Measurements from ENCODE around the gene RABL6. TPM values are rescaled to one million over a fixed set of nuclear protein-coding genes. Genes with fewer than 3 reads are reported as not detected.
"Not testable (repeated sequence)": the region's sequence is repeated elsewhere in the genome, so short reads cannot be mapped to it uniquely, and the experiment has no call there.

RABL6 gene, protein sequence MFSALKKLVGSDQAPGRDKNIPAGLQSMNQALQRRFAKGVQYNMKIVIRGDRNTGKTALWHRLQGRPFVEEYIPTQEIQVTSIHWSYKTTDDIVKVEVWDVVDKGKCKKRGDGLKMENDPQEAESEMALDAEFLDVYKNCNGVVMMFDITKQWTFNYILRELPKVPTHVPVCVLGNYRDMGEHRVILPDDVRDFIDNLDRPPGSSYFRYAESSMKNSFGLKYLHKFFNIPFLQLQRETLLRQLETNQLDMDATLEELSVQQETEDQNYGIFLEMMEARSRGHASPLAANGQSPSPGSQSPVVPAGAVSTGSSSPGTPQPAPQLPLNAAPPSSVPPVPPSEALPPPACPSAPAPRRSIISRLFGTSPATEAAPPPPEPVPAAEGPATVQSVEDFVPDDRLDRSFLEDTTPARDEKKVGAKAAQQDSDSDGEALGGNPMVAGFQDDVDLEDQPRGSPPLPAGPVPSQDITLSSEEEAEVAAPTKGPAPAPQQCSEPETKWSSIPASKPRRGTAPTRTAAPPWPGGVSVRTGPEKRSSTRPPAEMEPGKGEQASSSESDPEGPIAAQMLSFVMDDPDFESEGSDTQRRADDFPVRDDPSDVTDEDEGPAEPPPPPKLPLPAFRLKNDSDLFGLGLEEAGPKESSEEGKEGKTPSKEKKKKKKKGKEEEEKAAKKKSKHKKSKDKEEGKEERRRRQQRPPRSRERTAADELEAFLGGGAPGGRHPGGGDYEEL
- total RNA-seq (2014; rRNA removed; shearing (Covaris generic)): 30.0 and 37.8 TPM in 2 replicates

DNA sequence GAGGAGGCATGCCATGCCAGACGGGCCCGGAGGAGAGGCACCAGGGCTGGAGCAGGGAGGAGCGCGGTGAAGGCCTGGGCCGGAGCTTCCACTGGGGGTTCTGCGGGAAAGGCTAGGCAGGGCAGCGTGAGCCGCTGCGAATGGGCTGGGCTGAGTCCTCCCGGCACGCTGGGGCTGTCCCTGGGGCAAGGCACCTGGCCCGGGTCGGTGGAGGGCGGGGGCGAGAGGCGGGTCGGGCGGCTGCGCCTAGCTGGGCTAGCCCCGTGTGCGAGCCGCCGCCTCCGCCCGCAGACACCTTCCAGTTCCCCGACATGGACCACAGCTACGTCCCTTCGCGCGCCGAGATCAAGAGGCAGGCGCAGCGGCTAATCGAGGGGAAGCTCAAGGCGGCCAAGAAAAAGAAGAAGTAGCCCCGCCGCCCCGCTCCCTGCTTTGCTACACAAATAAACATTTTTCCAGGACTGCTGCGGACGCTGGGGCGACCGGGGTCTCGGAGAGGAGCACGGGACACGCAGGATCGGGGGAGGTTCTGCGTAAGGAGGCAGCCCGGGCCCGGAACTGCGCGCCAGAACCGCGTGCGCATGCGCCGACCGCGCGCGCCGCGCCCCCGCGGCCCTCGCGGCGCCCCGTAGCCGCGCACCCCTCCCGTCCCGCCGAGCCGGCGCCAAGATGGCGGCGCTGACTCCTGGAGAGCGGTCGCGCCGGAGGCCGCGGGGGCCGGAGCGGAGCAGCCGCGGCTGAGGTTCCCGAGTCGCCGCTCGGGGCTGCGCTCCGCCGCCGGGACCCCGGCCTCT lies at the start of gene RABL6:
Gene RABL6, plus strand, starts transcription at position 668 of the 794 bp plus-strand sequence. CDS start 249 bp downstream, outside the sequence.
- peak; percentile 62 for DNase-seq (ENCODE audit: low read depth)

DNA sequence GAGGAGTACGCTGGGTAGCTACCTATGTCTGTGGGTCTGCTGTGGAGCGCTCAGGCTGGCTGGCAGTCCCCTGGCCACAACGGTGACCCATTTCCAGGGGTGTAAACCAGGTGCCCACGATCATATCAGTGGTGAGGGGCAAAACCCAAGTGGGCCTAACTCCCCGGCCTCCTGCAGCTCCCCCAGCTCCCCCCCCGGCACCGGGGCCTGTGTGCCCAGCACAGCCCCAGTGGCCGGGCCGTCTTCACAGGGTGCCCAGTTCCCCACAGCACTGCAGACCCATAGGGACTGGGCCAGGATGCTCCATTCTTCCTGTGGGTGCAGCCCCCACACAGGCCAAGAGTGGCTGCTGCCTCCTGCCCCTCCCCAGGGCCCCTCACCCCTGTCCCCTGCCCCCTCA lies 48.7 kb upstream of the RABL6 start:
- DNase-seq (ENCODE audit: low read depth): no peak

DNA sequence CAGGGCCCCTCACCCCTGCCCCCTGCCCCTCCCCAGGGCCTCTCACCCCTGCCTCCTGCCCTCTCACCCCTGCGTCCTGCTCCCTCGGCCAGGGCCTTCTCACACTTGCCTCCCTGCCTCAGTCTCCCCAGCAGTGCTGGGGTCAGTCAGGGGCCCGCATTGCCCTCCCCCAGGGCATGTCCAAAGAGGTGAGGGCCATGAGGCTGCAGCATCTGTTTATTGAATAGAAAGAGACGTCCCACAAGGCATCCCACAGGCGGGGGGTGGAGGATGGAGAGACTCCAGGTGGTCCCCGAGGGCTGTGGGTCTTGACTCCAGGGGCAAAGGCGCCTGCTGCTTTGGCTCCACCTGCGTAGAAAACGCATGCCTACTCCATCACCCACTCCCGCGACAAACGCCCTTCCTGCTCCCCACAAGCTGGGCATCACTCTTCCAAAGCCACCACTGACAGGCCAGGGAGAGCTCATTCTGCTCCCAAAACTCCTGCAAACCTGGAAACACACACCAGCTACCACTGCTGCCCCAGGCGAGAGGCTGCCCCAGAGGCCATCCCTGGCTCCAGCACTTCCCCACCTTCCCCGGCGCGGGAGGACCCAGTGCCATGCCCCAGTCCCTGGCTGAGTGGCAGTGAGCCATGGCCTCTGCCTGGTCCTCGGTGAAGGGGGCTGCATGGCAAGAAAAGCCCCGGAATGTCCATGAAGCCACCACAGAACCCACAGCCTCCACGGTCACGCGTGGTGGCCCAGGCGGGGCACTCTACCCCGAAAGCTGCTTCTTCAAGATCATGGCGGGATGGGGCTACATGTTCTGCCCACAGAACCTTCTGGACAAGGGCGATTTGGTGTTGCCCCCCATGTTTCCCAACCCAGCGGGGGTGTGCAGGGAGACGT lies 48.1 kb upstream of the RABL6 start:
- DNase-seq (ENCODE audit: low read depth): no peak

DNA sequence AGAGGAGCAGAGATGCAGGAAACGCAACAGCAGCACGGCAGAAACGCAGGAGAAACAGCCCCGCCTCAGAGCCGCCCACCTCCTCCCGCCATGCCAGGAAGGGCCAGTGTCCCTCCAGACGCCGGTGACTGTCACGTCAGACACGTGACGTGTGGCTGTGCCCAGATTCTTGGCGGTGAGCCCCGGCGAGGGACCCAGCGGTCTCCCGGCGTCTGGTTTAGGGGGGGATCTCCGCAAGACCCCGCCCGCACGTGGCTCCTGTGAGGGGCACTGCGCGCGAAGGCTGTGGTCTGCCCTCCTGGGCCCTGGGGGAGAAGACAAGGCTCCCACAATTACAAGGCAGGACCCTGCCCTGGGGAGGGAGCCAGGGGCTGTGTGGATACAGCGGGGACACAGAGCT lies 47.3 kb upstream of the RABL6 start:
- DNase-seq (ENCODE audit: low read depth): no peak

DNA sequence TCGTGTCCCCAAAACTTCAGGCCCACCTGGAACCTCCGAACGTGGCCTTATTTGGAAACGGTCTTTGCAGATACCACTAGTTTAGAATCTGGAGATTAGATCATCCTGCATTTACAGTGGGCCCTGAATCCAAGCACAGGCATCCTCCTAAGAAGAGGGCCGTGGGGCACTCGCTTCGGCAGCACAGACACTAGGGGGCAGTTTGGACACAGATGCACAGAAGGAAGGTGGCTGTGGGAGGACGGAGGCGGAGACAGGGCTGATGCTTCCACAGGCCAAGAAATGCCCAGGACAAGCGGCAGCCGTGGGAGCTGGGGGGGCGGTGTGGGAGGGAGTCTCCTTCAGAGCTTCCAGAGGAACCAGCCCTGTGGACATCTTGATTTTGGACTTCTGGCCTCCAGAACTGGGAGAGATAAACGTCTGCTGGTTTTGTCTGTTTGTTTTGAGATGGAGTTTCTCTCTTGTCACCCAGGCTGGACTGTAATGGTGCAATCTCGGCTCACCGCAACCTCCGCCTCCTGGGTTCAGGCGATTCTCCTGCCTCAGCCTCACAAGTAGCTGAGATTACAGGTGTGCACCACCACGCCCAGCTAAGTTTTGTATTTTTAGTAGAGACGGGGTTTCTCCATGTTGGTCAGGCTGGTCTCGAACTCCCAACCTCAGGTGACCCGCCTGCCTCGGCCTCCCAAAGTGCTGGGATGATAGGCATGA lies 46.8 kb upstream of the RABL6 start:
- peak; percentile 56 for DNase-seq (ENCODE audit: low read depth)

DNA sequence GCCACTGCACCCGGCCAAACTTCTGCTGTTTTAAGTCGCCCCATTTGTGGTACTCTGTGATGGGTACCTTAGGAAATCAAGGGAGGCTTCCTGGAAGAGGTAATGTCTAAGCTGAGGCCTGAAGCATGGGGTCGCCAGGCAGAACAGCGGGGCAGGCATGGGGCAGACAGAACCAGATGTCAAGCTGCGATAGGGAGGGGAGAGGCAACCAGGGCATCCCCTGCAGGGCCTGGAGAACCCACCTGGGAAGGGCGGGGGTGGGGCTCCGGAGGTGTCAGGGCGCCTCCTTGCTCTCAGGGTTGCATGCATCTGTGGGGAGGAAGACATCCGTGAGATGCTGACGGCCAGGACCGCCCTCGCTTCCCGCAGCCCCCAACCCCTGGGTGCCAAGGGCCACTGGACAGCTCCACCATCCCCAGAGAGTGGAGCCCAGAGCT lies 46.2 kb upstream of the RABL6 start:
- DNase-seq (ENCODE audit: low read depth): no peak

DNA sequence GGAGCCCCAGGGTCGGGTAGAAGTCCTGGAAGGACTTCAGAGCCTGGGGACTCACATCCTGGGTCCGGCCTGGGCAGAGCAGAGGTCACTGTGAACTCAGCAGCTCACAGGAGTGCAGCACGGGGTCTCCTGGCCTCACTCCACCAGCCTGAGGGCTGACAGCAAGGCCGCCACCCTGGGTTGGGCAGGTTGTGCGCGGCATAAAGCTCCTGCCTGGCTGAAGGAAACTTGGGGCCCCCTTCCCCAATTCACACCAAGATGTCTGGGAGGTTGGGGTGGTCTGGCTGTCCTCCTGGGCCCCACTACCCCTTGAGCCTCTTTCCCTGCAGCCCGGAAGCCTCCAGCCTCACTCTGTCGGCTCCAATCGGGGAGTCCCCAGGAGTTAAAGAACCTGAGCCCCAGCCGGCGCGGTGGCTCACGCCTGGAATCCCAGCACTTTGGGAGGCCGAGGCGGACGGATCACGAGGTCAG lies 45.5 kb upstream of the RABL6 start:
- DNase-seq (ENCODE audit: low read depth): no peak

DNA sequence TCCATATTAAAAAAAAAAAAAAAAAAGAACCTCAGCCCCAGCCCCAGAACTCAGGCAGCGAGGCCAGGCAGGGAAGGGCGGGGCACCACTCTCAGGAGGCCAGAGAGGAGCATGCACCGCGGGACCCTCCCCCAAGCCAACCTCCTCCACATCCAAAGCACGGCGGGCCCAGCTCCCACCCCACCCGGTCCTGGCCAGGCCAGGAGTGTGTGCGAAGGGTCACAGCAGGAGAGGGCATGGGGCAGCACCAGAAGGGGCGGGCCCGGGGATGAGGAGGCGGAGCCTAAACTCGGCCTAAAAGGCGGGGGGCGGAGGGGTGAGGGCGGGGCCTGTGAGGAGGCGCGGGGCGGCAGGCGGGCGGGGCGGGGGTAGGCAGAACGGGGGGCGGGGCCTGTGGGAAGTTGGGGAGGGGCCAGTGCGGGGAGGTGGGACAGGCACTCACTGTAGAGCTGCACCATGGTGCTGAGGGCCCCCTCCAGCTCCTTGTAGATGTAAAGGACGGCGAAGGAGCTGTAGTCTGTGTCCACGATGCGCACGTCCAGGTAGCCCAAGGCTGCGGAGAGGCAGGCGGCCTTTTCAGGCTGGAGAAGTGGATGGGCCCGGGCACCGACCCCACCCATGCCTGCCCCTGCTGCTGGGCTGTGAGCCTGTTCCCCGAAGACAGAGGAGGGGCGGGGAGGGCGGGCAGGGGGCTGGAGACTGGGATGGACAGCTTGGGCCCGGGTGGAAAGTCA lies 44.7 kb upstream of the RABL6 start:
- DNase-seq (ENCODE audit: low read depth): peak; percentile 7

DNA sequence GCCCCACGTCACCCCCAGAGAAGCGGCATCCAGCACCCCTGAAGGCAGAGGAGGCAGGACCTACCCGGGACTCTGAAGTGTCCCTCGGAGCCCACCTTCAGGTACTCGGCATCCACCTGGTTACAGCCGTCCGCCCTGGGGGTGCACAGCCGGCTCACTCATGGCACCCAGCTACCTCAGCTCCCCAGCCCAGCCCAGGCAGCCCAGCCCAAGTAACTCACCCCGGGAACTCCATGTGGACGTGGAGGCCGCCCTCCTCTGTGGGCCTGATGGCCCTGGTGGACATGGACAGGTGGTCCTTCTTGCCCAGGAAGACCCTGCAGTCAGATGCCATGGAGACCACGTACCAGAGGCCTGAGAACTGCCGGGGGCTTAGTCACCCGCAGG lies 44.1 kb upstream of the RABL6 start:
- no peak for DNase-seq (ENCODE audit: low read depth)

DNA sequence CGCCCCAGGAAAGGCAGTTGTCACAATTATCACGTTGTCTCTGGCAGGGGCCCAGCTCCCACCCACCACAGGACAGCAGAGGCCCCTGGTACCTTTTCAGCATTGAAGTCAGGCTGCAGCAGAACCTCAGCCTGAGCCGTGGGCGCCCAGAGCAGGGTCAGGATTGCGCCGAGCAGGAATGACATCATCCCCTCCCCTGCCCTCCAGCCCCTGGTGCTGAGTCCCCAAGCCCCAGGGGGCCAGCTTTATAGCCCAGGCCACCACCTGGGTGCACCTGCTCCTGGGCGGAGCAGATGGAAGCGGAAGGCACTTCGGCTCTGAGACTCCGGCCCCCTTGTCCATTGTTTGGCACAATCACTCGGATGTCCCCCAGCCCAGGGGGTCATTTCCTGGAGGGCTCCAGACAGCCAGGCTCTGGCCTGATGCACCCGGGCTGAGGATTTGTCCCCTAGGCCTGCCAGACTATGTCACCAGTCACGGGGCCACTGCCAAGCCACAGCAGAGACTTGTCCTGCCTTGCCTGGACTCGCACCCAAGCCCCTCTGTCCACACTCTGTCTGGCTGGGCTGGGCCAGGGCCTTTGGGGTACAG lies 43.4 kb upstream of the RABL6 start, which contains the start of gene LCN15:
Gene LCN15, minus strand, starts transcription at position 218 of the 591 bp plus-strand sequence. Its CDS starts 30 bp downstream, at position 188.
- no peak for DNase-seq (ENCODE audit: low read depth)

DNA sequence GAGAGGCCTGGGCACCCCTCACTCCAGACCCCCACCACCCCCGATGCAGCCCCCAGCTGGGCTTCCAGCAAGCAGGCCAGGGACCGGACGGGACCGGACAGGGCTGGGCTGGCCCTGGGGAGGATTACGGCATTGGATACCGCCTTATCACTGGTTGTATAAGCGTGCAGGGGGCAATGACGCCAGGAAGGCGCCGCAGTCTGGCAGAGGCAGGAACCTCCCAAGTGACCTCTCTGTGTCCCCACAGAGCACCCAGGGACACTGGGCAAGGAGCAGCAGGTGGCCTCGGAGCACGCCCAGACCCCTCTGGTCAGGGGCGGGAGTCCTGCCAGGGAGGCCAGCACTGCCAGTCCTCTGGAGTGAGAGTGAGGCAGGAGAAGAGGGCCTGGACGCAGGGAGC lies 42.7 kb upstream of the RABL6 start:
- no peak for DNase-seq (ENCODE audit: low read depth)

DNA sequence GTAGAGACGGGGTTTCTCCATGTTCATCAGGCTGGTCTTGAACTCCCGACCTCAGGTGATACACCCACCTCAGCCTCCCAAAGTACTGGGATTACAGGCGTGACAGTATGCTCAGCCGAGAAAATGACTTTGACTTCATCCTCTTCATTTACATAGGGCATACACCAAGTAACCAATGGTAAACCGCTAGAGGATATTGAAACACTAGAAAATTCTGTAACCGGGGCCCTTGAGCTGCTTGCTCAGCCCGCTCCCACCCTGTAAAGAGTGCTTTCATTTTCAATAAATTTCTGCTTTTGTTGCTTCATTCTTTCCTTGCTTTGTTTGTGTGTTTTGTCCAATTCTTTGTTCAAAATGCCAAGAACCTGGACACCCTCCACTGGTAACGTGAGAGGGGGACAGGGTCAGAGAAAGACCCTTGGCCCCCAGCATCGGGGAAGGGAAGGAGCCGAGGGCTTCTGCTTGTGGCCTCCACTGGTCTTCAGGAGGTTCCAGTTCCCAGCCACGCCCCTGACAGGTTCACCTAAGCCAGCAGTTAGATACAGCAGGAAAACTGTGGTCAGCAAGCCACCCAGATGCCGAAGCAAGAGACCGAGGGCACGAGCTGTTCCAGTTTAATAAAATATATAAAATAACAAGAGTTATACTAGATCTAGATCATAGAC lies 41.9 kb upstream of the RABL6 start:
- not testable (repeated sequence) for DNase-seq (ENCODE audit: low read depth)

DNA sequence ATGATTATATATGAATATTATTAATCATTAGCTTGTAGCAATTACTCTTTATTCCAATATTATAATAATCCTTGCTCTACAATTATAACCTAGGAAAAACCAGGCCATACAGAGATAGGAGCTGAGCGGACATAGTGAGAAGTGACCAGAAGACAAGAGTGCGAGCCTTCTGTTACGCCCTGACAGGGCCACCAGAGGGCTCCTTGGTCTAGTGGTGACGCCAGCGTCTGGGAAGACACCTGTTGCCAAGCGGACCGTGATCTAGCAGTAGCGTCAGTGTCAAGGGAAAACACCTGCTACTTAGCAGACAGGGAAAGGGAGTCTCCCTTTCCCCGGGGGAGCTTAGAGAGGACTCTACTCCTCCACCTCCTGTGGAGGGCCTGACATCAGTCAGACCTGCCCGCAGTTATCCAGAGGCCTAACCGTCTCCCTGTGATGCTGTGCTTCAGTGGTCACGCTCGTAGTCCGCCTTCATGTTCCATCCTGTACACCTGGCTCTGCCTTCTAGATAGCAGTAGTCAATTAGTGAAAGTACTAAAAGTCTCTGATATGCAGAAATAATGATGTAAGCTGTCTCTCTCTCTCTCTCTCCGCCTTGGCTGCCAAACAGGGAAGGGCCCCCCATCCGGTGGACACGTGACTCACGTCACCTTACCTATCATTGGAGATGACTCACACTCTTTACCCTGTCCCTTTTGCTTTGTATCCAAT lies 41.2 kb upstream of the RABL6 start:
- DNase-seq (ENCODE audit: low read depth): peak; percentile 35

DNA sequence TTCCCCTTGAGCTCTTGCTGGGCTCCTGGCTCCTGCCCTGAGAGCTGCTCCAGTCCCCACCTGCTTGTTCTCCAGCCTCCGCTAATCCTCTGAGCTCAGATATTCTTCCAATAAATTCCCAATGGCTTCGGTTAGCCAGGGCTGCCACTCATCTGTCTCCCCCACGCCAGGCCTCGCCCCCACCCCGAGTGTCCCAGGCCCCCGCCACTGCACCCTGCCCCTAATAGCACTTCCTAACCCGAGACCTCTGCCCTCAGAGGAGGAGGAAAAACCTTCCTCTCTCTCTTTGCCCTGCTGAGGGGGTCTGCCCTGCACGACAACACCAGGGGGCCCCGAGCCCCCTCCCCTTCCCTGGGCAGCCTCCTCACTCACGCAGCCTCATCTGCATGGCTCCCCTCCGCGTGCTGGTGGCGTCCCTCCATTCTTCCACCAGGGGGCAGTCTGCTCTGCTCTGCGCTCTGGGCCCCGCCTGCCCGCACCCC lies 38.0 kb upstream of the RABL6 start:
- DNase-seq (ENCODE audit: low read depth): no peak

DNA sequence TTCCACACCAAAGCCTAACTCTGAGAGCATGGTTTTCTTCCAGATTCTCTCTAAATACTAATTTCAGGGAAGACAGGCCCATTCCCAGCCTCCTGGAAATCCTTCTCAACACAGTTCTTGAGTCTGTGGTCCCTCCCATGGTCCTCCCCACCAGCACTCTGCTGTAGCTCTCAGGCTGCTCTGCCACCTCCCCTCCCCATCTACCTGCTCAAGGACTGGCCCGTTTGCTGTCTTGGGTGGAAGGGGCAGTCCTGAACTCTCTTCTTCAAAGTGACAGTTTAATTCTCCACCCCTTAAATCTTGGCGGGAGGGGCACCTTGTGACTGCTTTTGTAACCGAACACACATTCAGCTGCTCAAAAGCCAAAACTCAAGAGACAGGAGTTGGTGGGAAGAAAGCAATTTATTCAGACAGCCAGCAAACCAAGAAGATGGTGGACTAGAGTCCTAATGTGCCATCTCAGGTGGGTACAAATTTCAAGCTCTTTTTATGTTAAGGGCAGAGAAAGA lies 35.8 kb upstream of the RABL6 start:
- DNase-seq (ENCODE audit: low read depth): no peak

DNA sequence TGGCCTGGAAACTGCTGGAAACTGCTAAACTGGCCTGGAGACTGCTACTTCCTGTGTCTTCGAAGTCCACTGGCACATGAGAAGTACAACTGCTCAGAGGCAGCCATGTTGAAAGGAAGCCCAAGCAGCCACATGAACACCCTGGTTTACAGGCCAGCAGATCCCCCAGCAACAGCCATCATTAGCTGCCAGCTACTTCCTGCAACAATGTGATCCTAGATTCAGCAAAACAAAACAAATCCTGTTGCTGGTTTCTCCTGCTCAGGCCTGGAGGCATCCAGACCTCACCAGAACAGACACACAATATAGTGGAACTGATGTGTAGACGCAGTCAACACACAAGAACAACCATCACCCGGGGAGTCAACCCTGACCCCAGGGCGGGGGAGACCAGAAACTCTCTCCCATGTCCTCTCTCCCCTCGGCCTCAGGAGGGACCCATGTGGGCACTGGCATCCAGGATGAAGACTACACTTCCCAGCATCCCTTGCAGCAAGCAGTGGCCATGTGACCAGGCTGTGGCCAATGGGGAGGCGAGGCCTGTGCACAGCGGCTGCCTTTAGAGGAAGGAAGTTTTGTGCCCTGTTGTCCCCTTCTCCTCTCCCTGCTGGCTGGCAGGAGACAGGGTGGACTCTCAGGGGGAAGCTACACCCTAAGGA lies 34.2 kb upstream of the RABL6 start:
- DNase-seq (ENCODE audit: low read depth): no peak

DNA sequence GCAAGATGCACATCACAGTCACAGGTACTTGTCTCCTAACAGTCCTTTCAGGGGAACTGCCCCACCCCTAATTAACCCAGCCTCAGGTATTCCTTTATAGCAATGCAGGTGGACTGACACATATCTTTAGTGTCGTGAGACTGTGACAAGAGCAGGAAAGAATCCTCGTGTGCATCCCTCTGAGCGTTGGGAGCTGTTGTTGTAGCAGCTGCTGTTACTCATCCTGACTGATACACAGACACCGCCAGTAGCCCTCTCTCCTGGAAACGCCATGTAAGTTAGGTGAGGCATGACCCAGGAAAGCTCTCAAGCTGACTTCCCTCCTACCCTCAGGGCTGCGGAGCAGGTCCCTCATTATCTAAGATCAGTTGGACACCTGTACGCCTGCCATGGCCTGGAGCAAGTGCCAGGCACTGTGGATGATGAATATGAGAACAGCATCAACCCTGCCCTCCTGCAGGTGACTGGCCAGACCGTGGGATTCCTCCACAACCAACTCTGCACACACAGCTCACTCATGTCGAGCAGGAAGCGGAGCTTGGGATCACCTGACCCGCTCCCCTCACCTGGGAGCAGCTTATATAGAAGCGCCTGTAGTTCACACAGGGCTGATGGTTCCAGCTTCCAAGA lies 33.2 kb upstream of the RABL6 start:
- no peak for DNase-seq (ENCODE audit: low read depth)

Data from RPMI7951 (cell line).